Testis (tissue), 3 donors: ENCODE data around the gene RAX2. TPM values are rescaled to one million over a fixed set of nuclear protein-coding genes. Genes with fewer than 3 reads are reported as not detected.

Experiments
- DNase-seq: peaks from one replicate; pipeline ENCODE4 v3.0.0-alpha.2; 2019
- H3K27ac ChIP-seq, 2 donors: fragments of 200-600 bp; sonication (generic); one replicate each; pipeline ENCODE4 v1.5.1; 2019
- H3K27me3 ChIP-seq: fragments of 200-600 bp; sonication (generic); one replicate; pipeline ENCODE4 v1.5.1; 2019
- H3K36me3 ChIP-seq: fragments of 200-600 bp; sonication (generic); one replicate; pipeline ENCODE4 v1.5.1; 2017; ENCODE audit warnings: low read depth; ENCODE audit errors: missing control alignments
- H3K4me1 ChIP-seq: fragments of 200-600 bp; sonication (generic); one replicate; pipeline ENCODE4 v1.5.1; 2019
- H3K4me3 ChIP-seq, 2 donors: fragments of 200-600 bp; sonication (generic); one replicate each; pipeline ENCODE4 v1.5.1; 2017 to 2019
- H3K9me3 ChIP-seq: fragments of 200-600 bp; sonication (generic); one replicate; pipeline ENCODE4 v1.5.1; 2017
- POLR2A ChIP-seq: fragments of 450-650 bp; IDR thresholded peaks from one replicate; pipeline ENCODE4 v1.6.1; 2017; ENCODE audit warnings: antibody characterized with exemption, mild to moderate bottlenecking, moderate library complexity
- WGBS, 2 donors: methylation state at CpG; one replicate each; pipeline ENCODE4 v1.1.5; 2018; 5-methylcytosine and 5-hydroxymethylcytosine counted together
- intact Hi-C: fragments of 100-400 bp; cut with DNase I; formaldehyde crosslinking; loops from one replicate; pipeline ENCODE4 v1.15.1; 2023; ENCODE audit warnings: low total_unique reads
- polyA plus RNA-seq: library from polyadenylated mRNA; stranded (reverse); fragments of 350-450 nt; fragmentation: Illumina TruSeq; extraction: RNeasy Lipid Tissue Mini Kit (QIAGEN cat#74804); gene quantifications from one replicate; pipeline ENCODE4 v1.2.3, GENCODE V29; 2014; ENCODE audit warnings: low read depth, low replicate concordance; ENCODE audit not compliant: insufficient read depth
- total RNA-seq, 2 donors: library from RNA; depleted of rRNA; stranded (reverse); fragments of >200 nt; gene quantifications; one replicate each; pipeline ENCODE4 v1.2.3, GENCODE V29; 2016
- TF ChIP-seq, protein P1 (sequence below), 3 experiments: fragments of 450-650 bp in 2 of 3; fragments of 200-600 bp in 1 of 3; sonication (generic) in 1 of 3; IDR thresholded peaks; one replicate each; pipeline ENCODE4 v1.5.1; 2016 to 2019; ENCODE audit warnings: antibody characterized with exemption in 3 of 3, mild to moderate bottlenecking in 2 of 3, moderate library complexity in 1 of 3

The RAX2 gene
- total and polyA plus RNA-seq, 3 donors from 2014 or later = 0.24 TPM; not detected in 2

DNA sequence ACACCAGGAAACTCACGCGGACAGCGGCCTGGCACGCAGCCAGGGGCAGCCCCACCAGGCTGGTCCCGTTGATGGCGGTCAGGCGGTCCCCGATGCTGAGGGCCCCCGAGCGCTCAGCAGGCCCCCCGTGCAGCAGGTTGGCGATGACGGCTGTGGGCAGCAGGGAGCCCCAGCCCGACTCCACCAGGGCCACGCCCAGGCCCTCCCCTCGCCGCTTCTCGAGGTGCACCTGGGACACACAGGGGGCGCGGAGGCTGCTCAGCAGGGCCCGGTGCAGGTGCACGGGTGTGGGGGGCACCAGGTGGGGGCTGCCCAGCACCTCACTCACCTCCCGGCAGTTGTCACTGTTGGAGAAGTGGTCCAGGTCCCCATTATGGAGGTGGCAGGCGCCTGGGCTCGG is 19.5 kb downstream of the RAX2 start:
- DNase-seq = no peak
- no peak overlapping the region for H3K27ac ChIP-seq
- H3K4me1 ChIP-seq = no peaks in the 10 kb centered on the region
- no peak overlapping the region for H3K4me3 ChIP-seq
- no peaks in the 10 kb centered on the region for H3K9me3 ChIP-seq
- no peaks in the 10 kb centered on the region for H3K27me3 ChIP-seq
- 84% methylated on average over 10 of the region's 25 CpGs; no CpG with 5 or more reads in 1 of the 2 donors for WGBS, 2 donors
- no peaks in the 10 kb centered on the region for H3K36me3 ChIP-seq
- intact Hi-C loops = no loop called here
- TF ChIP-seq POLR2A = no peak
- TF ChIP-seq, protein P1, sequence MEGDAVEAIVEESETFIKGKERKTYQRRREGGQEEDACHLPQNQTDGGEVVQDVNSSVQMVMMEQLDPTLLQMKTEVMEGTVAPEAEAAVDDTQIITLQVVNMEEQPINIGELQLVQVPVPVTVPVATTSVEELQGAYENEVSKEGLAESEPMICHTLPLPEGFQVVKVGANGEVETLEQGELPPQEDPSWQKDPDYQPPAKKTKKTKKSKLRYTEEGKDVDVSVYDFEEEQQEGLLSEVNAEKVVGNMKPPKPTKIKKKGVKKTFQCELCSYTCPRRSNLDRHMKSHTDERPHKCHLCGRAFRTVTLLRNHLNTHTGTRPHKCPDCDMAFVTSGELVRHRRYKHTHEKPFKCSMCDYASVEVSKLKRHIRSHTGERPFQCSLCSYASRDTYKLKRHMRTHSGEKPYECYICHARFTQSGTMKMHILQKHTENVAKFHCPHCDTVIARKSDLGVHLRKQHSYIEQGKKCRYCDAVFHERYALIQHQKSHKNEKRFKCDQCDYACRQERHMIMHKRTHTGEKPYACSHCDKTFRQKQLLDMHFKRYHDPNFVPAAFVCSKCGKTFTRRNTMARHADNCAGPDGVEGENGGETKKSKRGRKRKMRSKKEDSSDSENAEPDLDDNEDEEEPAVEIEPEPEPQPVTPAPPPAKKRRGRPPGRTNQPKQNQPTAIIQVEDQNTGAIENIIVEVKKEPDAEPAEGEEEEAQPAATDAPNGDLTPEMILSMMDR (IDR thresholded peaks at IDR 0.05) = no peak

GRCh38 chr19:3751236-3751635 is 20.8 kb downstream of the RAX2 start:
- Histone ChIP-seq H3K4me1 (no peaks in the 10 kb centered on the region), H3K4me3 (no peak overlapping the region), H3K36me3 (no peaks in the 10 kb centered on the region), H3K9me3 (no peaks in the 10 kb centered on the region), H3K27me3 (no peaks in the 10 kb centered on the region), H3K27ac (no peak overlapping the region)
- DNase-seq = no peak
- 93 to 100% methylated on average over 3 to 30 of the region's 30 CpGs for WGBS, 2 donors
- intact Hi-C loops = no loop called here
- TF ChIP-seq, protein P1 (IDR thresholded peaks at IDR 0.05) = no peak
- no peak for TF ChIP-seq POLR2A

DNA sequence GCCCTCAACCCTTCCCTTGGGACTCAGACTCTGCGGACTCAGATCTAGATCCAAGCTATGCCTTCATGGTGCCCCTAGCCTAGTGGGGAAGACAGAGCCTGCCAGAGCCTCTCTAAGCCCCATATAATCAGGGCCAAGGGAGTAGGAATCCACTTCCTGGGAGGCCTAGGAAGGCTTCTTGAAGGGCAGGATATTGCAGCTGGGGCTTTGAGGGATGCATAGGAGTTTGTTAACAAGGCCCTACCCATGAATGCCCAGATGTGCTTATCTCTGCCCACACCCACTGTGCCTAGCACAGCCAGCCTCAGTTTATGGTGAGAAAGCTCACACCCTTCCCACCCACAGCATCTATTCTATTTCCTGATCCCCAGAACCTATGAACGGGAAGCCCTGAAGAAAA is 21.8 kb downstream of the RAX2 start:
- no peaks in the 10 kb centered on the region for H3K9me3 ChIP-seq
- intact Hi-C loops = no loop called here
- no peaks in the 10 kb centered on the region for H3K36me3 ChIP-seq
- H3K27ac ChIP-seq = no peak overlapping the region
- no peaks in the 10 kb centered on the region for H3K4me1 ChIP-seq
- no peak for DNase-seq
- TF ChIP-seq, protein P1 (IDR thresholded peaks at IDR 0.05) = no peak
- TF ChIP-seq POLR2A = no peak
- H3K4me3 ChIP-seq = no peak overlapping the region
- WGBS, 2 donors = 100% methylated on average over 1 to 2 of the region's 2 CpGs
- H3K27me3 ChIP-seq = no peaks in the 10 kb centered on the region

- no peaks in the 10 kb centered on the region for H3K4me1 ChIP-seq
- no peaks in the 10 kb centered on the region for H3K36me3 ChIP-seq
- intact Hi-C loops = no loop called here
- no peaks in the 10 kb centered on the region for H3K27me3 ChIP-seq
- no peak for DNase-seq
- H3K27ac ChIP-seq = no peak overlapping the region
- no peaks in the 10 kb centered on the region for H3K9me3 ChIP-seq
- no peak overlapping the region for H3K4me3 ChIP-seq
- TF ChIP-seq, protein P1 (IDR thresholded peaks at IDR 0.05) = no peak
- TF ChIP-seq POLR2A = no peak
- 86 to 87% methylated on average over 8 of the region's 8 CpGs for WGBS, 2 donors
Measured at GRCh38 chr19:3748965-3749364, 23.1 kb downstream of the RAX2 start.

- no peaks in the 10 kb centered on the region for H3K36me3 ChIP-seq
- H3K9me3 ChIP-seq = no peaks in the 10 kb centered on the region
- no peak overlapping the region for H3K4me3 ChIP-seq
- no peak for DNase-seq
- no peak overlapping the region for H3K27ac ChIP-seq
- TF ChIP-seq POLR2A = no peak
- TF ChIP-seq, protein P1 (IDR thresholded peaks at IDR 0.05) = no peak
- no peaks in the 10 kb centered on the region for H3K4me1 ChIP-seq
- WGBS, 2 donors = 53 to 66% methylated on average over 23 to 31 of the region's 31 CpGs
- no peaks in the 10 kb centered on the region for H3K27me3 ChIP-seq
- intact Hi-C loops = no loop called here
Measured at GRCh38 chr19:3746371-3747056, 25.5 kb downstream of the RAX2 start.
